ENCODE measurements around the gene PNMA6F.
"Not testable (repeated sequence)": the region's sequence is repeated elsewhere in the genome, so short reads cannot be mapped to it uniquely, and the experiment has no call there.

DNA sequence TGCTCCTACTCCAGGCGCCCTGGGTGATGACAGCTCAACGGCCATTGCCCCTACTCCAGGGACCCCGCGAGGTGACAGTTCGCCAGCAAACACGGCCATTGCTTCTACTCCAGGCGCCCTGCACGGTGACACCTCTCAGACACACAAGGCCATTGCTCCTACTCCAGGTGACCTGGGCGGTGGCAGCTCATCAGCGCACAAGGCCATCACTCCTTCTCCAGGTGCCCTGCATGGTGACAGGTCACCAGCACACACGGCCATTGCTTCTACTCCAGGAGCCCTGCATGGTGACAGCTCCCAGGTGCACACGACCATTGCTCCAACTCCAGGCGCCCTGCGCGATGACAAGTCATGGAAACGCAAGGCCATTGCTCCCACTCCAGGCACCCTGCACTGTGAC, 46.1 kb downstream of the PNMA6F start:
- TF ChIP-seq, protein P1, sequence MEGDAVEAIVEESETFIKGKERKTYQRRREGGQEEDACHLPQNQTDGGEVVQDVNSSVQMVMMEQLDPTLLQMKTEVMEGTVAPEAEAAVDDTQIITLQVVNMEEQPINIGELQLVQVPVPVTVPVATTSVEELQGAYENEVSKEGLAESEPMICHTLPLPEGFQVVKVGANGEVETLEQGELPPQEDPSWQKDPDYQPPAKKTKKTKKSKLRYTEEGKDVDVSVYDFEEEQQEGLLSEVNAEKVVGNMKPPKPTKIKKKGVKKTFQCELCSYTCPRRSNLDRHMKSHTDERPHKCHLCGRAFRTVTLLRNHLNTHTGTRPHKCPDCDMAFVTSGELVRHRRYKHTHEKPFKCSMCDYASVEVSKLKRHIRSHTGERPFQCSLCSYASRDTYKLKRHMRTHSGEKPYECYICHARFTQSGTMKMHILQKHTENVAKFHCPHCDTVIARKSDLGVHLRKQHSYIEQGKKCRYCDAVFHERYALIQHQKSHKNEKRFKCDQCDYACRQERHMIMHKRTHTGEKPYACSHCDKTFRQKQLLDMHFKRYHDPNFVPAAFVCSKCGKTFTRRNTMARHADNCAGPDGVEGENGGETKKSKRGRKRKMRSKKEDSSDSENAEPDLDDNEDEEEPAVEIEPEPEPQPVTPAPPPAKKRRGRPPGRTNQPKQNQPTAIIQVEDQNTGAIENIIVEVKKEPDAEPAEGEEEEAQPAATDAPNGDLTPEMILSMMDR (IDR thresholded peaks at IDR 0.05): not testable (repeated sequence)
- not testable (repeated sequence) for TF ChIP-seq POLR2A (IDR thresholded peaks at IDR 0.05)

All from uterus (tissue), 2 donors.